ENCODE measurements around the gene PCAT7.
"Not testable (repeated sequence)": the region's sequence is repeated elsewhere in the genome, so short reads cannot be mapped to it uniquely, and the experiment has no call there.

Gene PCAT7

DNA sequence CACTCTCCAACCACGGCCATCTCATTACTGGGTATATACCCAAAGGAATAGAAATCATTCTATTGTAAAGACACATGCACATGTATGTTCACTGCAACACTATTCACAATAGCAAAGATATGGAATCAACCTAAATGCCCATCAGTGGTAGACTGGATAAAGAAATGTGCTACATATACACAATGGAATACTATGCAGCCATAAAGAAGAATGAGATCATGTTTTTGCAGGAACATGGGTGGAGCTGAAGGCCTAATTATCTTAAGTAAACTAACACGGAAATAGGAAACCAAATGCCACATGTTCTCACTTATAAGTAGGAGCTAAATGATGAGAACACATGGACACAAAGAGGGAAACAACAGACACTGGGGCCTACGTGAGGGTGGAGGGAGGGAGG lies 9.4 kb downstream of the PCAT7 start:
- not testable (repeated sequence) for DNase-seq

DNA sequence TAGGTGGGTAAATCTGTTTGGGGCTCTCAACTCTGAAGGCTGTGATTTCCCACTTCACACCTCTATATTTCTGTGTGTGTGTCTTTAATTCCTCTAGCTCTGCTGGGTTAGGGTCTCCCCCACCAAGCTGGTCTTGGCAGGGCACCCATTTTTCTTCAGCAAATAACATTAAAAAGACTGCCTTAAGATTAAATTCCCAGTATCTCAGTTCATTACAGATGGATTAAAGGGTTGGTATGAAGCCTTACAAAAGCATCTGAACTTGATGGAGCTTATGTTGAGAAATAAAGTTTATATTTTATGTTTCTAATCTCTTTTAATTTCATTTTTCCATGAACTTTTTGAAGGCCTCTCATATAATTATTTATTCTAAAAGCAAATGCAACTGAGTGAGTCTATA lies 11.7 kb downstream of the PCAT7 start:
- no peak for DNase-seq

DNA sequence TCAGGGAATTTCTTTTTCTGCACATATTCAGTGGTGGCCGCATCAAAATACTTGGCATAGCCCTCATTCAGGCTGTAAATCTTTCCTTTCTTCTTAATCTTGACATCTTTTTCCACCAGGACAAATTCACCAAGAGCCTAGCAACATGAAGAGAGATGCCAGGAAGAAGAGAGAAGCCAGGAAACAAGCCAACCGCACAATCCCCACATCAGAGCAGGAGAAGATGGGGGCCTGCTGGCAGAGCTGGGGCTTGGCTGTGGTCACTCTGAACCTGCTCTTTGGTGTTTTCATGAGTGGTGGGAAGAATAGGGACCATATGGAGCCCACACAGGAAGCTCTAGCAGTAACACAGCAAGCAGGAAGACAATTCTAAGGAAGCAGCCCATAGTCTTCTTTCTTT lies 12.4 kb downstream of the PCAT7 start:
- DNase-seq, result no peak

DNA sequence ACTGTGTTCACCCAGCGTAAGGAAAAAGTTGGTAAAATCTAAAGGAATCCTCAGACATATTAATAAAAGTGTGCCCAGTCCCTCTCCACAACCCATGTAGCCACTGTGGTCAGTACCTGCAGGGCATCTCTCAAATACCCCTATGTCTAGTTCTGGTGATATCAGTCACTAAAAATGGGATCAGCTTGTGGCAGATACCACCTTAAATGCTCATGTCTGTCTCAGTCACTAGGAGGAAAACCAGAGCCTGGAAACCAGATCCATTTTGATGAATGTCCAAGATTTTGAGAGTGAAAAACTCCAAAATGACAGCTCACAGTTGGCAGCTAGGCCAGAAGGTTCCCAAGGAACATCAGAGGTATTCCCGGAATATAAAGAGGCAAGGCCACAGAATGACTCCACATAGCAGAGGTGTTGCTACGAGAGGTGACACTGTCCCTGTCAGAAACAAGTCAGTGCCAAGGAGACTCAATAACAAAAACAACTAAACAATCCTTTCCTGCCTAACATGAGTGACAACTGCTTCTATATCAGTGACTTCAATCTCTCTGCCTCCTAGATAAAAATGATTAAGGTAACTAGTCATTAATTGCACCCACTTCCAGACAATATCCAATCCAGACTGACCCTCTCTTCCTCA lies 13.5 kb downstream of the PCAT7 start:
- DNase-seq, result no peak

DNA sequence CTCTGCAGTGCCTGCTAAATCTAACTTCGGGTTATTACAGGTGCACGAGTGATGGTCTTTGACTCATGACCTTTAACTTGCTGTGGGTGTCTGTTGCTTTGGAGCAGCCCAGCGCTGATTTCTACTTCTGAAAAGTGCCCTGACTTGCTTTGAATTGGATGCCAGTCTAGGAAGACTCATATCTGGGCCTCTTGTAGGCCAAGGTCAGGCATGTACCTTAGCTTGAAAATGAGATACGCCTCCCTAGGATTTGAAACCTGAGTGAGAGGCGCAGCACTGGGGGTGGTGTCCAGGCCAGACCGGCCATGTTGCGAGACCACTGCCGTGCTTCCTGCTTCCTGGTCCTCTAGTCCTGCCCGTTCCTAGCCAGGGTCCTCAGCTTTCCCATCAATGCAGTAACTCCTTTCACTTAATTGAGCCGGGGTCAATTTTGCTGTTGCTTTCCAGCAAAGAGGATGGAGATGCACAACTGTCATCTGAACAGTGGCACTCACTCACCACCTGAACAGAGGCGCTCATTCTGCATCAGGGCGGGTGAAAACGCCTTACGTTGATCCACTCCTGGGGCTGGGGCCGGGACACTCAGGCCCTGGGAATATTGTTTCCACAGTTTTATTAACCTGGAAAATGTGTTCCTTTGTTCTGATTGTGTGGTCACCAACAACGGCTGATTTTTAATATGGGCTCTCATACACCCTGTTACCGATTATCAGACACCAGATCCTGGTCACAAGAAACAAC lies 14.3 kb downstream of the PCAT7 start:
- DNase-seq, result no peak

DNA sequence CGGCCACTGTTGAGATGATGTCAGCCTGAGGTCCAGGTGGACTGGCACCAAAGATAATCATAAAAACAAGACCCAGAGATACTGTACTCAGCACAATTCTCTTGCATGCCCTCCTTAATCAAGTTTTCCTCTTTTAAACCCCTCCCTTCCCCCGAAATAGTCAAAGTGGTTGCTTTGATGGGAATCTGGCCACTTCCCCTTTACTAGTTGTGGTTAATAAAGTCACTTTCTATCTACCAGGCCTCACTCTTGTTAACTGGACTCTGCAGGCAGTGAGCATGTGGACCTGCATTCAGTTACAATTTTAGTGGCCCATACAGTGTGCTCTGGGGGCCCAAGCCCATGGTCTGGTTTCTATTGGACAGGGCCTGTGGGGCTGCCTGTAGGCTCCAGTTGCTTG lies 21.2 kb downstream of the PCAT7 start:
- DNase-seq, result no peak

DNA sequence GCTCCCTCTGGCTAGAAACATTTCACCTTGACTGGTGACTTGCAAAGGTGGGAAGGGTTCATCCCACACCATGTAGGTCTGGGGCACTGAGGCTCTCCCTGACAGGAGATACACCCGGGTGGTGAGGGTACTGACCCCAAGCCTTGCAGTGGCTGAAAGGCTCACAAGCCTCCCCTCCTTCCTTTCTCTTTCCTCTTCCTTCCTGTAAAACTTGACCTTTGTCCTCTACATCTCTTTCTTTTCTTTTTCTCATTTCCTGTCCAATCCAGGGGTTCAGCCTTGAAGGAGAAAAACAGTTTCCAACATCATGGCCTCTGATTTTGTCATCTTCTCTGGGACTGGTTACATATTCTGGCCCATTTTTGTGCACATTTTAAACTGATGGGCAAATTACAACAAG lies 22.2 kb downstream of the PCAT7 start:
- DNase-seq, result no peak

DNA sequence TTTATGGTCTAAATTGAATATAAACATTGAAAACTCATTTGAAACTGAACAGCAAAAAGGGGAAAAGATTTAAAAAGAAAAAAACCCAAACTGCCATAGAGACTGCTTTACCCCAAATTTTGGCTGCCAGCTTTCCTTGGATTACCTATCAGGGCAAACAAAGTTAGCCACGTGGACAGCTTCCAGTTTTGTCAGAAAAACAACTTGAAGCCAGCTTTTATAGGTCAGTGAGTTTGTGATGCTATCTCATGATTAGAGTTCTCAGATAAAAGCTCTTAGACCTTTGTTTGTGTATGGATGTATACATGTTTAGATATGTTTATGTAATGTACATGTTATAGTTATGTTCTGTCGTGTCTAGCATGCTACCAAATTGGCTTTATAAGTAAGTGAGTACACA lies 22.7 kb downstream of the PCAT7 start:
- no peak for DNase-seq

DNA sequence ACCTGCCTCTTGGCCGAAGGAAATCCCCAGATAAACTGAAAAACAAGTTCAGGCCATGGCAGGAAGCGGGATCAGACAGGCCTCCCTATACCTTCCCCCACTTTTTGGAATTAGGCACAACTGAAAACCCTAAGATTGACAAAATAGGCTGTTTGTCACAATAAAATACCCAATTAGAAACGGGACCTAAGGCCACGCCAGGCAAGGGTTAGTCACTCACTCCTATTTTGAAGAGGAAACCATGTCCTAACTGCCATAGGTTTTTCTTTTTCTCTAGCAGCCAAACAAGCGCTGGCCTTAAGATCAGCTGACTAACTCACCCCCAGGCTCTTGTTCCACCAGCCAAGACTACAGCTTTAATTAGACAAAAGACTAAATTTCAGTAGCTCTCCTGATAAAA lies 26.8 kb downstream of the PCAT7 start:
- no peak for DNase-seq

DNA sequence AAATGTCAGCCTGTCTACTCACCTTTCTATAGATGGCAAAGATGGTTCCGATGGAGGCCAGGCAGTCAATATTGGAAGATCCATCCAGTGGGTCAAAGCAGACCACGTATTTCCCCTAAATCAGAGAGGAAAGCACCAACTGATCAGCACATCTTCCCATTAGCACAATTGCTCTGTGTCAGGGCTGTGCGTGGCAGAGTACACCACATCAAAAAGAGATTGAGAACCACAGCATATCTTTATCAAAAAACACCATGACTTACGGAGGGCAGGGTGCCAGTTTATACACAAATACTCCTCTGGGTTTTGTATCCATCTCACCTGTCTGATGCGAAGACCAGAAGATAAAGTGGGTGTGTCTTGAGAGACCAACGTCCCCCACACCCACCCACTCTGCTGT lies 29.7 kb downstream of the PCAT7 start:
- DNase-seq, result no peak

DNA sequence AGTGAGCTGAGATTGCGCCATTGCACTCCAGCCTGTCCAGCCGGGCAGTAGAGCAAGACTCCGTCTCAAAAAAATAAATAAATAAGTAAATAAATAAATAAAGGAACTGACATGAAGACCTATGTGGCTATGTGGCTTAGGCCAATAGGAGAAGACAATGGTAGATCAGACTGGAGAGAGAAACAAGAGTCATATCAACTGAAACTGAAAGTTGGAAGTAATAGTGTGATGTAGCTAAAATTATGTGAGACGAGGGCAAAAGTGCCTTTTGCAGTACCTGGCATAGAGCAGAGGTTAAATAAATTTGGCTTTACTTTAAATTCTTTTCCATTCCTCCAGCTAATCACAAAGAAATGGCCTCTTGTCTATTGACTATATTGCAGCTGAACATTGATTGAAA lies 31.4 kb downstream of the PCAT7 start:
- DNase-seq, result no peak

DNA sequence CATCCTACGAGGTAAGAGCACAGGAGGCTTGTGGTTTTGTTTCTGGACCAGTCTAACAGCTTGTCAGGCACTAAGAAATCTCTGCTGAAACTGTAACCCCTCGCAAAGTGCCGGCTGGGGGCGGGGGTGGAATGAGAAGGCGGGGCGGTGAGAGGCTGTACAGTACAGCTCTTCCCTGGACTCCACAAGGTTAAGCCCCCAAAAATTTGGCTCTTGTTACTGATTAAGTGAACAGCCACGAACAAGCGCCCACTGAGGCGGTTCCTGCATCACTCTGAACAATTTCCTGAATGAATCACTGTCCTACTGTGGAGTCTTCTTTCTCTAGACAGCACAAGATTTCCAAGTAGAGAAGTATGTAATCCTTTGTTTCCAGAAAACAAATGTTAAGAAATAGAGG lies 31.9 kb downstream of the PCAT7 start:
- DNase-seq, result no peak

DNA sequence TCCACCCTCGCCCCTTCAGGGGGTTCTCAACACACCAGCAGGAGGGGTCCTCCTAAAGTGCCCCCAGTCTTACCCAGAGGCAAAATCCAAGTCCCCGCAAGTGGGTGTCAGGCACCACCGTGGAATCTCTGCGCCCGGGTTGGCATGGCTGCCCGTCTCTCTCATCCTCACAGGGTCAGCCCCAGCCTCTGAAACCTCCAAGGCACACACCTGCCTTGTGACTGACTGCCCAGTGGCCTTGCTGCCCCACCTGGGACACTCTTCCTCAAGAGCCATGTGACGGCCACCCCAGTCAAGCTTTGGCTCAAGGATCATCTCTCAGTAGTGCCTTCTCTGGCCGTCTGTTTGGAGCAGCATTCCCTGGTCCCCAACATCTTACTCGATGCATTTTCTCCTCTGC lies 33.8 kb downstream of the PCAT7 start:
- no peak for DNase-seq

DNA sequence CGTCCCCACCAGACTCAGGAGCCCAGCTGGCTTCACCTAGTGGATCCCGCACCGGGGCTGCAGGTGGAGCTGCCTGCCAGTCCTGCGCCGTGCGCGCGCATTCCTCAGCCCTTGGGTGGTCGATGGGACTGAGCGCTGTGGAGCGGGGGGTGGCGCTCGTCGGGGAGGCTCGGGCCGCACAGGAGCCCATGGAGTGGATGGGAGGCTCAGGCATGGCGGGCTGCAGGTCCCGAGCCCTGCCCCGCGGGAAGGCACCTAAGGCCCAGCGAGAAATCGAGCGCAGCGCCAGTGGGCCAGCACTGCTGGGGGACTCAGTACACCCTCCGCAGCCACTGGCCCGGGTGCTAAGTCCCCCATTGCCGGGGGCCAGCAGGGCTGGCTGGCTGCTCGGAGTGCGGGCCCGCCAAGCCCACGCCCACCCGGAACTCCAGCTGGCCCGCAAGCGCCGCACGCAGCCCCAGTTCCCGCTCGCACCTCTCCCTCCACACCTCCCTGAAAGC lies 36.2 kb downstream of the PCAT7 start:
- DNase-seq, result not testable (repeated sequence)

DNA sequence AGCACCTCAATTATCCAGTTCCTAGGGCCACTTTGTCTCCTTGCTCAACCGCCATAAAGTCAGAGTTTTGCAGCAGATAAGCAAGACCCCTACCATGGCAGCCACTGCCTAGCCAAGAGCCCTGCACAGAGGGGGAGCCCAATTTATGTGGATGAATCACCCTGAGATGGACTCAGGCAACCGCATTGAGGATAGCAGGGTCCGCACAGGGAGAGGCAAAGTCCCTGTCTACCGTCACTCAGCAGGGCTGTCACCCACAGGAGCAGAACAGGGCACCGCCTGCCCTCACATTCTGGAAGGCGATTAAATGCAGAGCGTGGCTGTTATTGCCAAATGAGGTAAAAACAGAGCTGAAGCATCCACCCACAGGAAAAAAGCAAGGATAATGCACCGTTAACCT lies 37.0 kb downstream of the PCAT7 start:
- DNase-seq, result no peak

DNA sequence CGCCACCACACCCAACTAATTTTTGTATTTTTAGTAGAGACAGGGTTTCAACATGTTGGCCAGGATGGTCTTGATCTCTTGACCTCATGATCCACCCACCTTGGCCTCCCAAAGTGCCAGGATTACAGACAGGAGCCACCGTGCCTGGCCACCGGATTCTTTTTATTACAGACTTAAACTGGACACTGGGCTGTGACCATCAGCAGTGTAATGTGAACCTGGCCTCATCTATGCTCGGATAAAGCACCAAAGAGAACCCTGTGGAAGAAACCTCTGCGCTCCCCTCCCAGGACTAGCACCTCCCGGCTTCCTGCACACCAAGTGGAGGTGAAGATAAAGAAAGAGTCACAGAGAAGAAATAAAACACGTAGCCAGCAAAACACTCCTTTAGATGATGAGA lies 37.8 kb downstream of the PCAT7 start:
- not testable (repeated sequence) for DNase-seq

DNA sequence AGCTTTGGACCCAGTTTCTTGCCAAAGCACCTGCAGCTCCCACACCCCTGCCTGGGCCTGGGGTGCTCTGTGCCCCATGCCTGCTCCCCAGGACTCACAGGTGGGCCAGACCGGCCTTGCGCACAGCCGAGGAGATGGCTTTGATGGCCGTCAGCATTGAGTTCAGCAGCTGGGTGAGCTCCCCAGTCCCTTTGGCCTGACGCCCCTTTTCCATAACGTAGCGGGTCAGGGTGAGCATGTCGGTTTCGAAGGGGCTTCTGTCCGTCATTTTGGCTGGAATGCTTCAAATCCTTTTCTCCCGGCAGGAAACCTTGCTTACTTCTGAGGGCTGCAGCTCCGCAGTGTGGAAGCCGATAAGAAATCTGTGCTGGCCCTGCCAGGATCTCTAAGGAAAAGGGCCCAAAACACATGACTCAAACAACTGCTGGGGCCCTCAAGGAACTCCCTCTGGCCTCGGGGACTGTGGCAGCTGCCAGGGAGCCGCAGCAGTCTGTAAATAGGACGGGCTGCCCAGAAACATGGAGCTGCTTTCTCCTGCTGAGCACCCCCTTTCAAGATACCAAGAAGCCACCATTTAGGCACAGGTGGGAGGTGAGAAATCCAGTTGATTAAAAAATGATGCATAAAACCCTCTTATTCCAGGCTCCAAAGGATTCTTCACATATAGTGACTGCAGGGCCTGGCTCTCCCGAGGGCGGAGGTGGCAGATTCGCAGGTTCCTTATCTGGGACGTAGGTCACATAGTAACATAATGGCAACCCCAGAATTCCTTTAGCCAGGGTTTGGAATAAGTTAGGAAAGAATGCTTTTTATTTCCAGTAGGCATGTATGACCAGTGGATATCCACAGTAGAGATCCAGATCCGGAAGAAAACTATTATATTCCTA lies 38.8 kb downstream of the PCAT7 start, which contains the start of gene FBP2:
Gene FBP2, minus strand, starts transcription at position 366 of the 887 bp plus-strand sequence. Its CDS starts 98 bp downstream, at position 268.
- DNase-seq, result no peak

DNA sequence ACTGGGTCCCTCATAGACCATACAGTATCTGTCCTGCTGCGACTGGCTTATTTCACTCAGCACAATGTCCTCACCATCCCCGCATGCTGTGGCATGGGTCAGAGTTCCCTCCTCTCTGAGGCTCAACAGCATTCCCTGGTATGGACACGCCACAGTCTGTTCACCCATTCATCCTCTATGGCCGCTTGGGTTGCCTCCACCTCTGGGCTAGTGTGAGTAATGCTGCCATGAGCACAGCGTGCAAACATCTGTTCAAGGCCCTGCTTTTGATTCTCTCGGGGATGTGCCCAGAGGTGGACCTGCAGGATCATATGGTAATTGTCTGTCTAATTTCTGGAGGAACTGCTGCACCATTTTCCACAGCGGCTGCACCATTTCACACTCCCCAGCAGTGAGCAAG lies 44.2 kb downstream of the PCAT7 start:
- no peak for DNase-seq

DNA sequence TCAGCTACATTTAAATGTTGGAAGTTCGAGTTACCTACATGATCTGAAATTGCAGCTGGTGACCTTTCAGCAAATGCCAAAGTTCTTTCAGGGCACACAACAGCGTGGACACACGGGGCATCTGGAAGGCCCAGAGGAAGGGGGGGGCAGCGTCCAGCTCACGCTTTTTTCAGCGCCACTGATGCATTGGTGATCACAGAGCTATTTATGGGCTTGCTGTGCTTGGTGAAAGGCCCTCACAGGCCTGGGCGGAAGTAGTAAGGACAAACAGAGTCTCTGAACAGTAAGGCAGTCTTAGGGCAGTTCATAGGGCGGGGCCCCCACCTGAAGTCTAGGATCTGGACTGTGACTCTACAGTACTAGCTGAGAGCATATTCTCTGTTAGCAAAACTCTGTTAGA lies 45.4 kb downstream of the PCAT7 start:
- DNase-seq, result no peak

DNA sequence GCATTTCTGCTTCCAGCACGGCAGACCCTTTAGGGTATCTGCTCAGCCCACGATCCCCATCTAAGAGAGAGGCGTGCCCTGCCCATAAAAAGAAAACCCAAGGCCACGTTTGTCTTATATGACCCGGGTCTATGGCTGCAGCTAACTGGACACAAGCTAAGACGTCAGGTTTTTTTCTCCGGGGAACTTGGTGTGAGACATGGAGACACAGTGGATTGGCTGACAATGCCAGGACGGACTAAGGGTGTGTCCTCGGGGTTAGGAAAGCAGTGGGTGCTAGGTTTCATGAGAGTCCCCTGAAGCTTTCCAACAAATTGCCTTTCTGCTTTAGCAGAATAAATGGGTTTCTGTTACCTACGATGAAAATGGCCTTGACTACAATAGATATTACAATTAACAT lies 45.8 kb downstream of the PCAT7 start:
- DNase-seq, result no peak

DNA sequence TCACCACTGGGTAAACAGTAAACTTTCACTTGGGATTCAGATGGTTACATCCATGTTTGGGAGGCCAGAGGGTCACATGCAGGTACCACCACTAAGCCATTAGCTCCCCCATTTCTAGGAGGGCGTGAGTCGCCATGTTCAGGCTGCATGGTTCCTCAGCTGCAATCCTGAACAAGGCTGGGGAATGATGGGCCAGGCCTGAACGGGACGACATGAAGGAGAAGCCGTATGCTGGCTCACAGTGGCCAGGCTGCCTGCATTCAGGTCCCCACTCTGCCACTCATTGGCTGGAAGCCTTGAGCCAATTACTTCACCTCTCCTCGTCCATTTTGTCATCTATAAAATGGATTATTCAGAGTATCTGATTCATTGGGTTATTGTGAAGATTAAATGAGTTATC lies 47.8 kb downstream of the PCAT7 start:
- no peak for DNase-seq

DNA sequence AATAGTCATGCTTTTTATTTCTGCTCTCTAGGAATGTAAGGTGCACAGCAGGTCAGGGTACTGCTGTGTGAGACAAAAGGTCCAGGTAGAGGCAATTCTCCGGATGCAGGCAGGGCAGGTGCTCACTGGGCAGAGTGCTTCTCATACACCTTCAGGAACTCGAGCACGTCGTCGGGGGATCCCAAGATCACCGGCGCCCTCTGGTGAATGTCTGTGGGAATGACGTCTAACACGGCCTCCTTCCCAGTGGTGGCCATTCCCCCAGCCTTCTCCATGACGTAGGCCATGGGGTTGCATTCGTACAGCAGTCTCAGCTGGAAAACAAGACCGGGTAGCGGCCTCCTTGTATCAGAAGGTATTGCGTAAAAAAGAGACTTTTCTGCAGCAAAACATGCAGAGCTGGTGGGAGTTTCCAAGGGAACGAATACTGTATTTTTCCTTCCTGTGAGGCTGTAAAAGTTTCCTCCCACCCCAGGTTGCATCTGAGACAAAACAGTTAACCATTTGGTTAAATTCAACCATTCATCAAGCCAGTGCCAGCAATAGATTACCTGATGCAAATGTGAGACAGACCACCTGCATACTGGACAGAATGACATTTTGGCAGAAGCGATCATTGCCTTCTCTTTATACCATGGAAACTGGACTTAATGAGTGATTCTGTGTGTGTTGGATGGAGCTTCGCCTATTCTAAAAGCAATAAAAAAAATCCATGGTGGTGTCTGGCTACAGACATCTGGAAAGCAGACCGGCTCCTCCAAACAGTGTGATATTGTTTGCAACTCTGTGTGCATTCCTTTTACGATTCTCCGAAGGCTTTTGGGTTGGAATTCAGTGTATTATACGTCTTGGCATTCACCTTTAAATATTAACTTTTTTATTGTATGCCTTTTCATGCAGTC lies 48.6 kb downstream of the PCAT7 start:
- DNase-seq, result peak; percentile 6
